Activated B cell treated with CpG ODN at 0.5 μM for 24 hours (primary cell): Measurements from ENCODE around the gene CCDC33. TPM values are rescaled to one million over a fixed set of nuclear protein-coding genes. Genes with fewer than 3 reads are reported as not detected.

Experiments used
- ATAC-seq: fragments of 200-7000 bp; cut with Tn5 transposase; one replicate; pipeline ENCODE4 v1.10.0; 2021; ENCODE audit warnings: low read depth, mild to moderate bottlenecking, moderate library complexity
- CTCF ChIA-PET: fragments of 350-600 bp; sonication (Branson Sonifier 250); formaldehyde crosslinking; loops from one replicate; lab custom pipeline; 2021; ENCODE audit warnings: antibody characterized with exemption; lab: Charles Lee
- POLR2A ChIA-PET: fragments of 350-600 bp; sonication (Branson Sonifier 250); formaldehyde crosslinking; loops from one replicate; lab custom pipeline; 2021; ENCODE audit warnings: antibody characterized with exemption; lab: Charles Lee
- DNase-seq: peaks from one replicate; pipeline ENCODE4 v3.0.0; 2022
- H3K27ac Mint-ChIP-seq: one replicate; pipeline ENCODE4 v1.8.0; 2020; ENCODE audit warnings: mixed read lengths
- H3K27me3 Mint-ChIP-seq: one replicate; pipeline ENCODE4 v1.8.0; 2021; ENCODE audit warnings: mixed read lengths
- H3K36me3 Mint-ChIP-seq: one replicate; pipeline ENCODE4 v1.8.0; 2021; ENCODE audit warnings: low read depth, mixed read lengths
- H3K4me1 Mint-ChIP-seq: one replicate; pipeline ENCODE4 v1.8.0; 2021; ENCODE audit warnings: mixed read lengths
- H3K4me3 Mint-ChIP-seq: one replicate; pipeline ENCODE4 v1.8.0; 2020; ENCODE audit warnings: mild to moderate bottlenecking, mixed read lengths
- H3K9me3 Mint-ChIP-seq: one replicate; pipeline ENCODE4 v1.8.0; 2020; ENCODE audit warnings: mixed read lengths
- intact Hi-C: fragments of 100-400 bp; cut with micrococcal nuclease; formaldehyde crosslinking; loops from one replicate; pipeline ENCODE4 v1.15.1; 2024
- total RNA-seq: library from RNA; stranded (reverse); gene quantifications from 2 replicates; pipeline ENCODE4 v1.2.3, GENCODE V29; 2022
- TF ChIP-seq, protein P1 (sequence below): fragments of 200-600 bp; IDR thresholded peaks from one replicate; pipeline ENCODE4 v1.8.0; 2022; ENCODE audit warnings: antibody characterized with exemption, mild to moderate bottlenecking

Gene CCDC33
- total RNA-seq, 1 donor from 2014 or later: not detected

DNA sequence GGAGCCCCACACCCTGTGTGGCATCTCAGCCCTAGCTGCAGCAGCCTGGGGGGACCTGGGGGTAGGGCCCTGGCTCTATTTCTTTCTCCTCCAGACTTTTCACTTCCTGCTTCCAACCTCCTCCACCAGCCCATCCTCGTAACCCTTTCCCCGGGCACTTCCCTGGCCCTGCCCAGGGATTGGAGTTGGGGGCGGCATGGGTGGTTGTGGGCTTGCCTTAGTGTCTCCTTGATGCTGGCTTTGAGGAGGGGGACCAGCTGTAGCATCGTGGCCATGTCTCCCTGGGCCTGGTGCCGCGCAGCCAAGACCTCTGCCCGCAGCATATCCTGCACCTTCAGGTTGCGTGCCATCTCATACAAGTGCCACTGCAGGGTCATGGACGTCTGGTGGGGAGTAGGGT lies 103.2 kb downstream of the CCDC33 start:
- Mint-ChIP-seq H3K27ac (no peak overlapping the region), H3K4me3 (no peak overlapping the region), H3K36me3 (no peaks in the 10 kb centered on the region), H3K27me3 (no peaks in the 10 kb centered on the region), H3K9me3 (no peaks in the 10 kb centered on the region), H3K4me1 (no peaks in the 10 kb centered on the region)
- ATAC-seq (no peak), DNase-seq (no peak)
- intact Hi-C loops: no loop called here
- ChIA-PET POLR2A (no interaction called here), CTCF (no interaction called here)
- TF ChIP-seq, protein P1, sequence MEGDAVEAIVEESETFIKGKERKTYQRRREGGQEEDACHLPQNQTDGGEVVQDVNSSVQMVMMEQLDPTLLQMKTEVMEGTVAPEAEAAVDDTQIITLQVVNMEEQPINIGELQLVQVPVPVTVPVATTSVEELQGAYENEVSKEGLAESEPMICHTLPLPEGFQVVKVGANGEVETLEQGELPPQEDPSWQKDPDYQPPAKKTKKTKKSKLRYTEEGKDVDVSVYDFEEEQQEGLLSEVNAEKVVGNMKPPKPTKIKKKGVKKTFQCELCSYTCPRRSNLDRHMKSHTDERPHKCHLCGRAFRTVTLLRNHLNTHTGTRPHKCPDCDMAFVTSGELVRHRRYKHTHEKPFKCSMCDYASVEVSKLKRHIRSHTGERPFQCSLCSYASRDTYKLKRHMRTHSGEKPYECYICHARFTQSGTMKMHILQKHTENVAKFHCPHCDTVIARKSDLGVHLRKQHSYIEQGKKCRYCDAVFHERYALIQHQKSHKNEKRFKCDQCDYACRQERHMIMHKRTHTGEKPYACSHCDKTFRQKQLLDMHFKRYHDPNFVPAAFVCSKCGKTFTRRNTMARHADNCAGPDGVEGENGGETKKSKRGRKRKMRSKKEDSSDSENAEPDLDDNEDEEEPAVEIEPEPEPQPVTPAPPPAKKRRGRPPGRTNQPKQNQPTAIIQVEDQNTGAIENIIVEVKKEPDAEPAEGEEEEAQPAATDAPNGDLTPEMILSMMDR: no peak

DNA sequence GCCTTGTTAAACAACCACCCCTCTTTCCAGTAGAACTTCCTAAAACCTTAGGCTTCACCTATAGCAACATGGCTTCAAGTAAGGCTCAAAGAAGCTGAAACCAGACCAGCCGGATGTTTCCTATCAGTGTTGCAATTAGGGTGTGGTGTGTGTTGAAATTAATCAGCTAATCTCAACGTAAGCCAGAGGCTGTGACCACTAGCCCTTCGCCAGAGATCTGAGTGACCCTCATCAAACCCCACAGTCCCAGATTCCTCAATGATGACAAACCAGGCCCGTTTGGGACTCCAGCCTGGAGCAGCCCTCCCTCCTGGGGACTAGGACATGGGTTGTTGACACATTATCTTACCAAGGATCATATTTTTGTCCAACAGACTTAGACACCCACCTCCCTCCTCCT lies 104.0 kb downstream of the CCDC33 start:
- ATAC-seq: no peak

DNA sequence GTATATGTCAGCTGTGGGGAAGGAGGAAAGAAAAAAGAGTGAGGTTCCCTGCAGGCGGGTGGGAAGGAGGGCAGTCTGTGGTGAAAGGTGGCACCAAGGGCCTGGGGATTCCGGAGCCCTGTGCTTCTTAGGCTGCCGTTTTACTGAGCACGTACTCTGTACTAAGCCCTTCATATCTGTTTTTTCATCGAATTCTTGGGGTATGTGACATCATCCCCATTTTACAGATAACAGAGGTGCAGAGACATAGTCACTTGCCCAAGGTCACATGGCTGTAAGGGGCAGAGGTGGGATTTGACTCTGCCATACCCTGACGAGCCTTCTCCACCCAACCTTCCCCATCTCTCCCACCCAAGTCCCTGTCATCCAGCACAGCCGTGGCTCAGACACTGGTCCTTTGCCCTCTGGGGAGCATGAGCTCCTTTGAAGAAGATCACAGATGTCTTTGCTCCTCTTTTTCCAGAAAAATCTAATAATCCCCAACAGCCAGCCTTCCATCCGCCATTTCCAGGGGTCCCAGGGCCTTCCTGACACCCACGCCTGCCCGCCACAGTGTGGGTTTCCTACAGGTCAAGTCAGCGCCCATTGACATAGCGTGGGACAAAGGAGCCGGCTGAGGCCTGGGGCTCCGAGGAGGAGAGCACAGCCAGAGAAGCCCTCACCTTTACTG lies 107.1 kb downstream of the CCDC33 start:
- Mint-ChIP-seq H3K4me3 (no peak overlapping the region), H3K27ac (no peak overlapping the region)
- DNase-seq: no peak

More for the DNA sequence above, 104.0 kb downstream of the CCDC33 start:
- Mint-ChIP-seq H3K27me3 (no peaks in the 10 kb centered on the region), H3K4me1 (no peaks in the 10 kb centered on the region), H3K27ac (no peak overlapping the region), H3K4me3 (no peak overlapping the region), H3K36me3 (no peaks in the 10 kb centered on the region), H3K9me3 (no peaks in the 10 kb centered on the region)
- intact Hi-C loops: no loop called here
- CTCF ChIA-PET: interaction anchor here (0.8 kb wide), 1 partner anchor 13 kb away, joined by 3 read pairs; no protein-coding TSS in a partner anchor
- TF ChIP-seq, protein P1: no peak
- POLR2A ChIA-PET: no interaction called here
- DNase-seq: no peak

DNA sequence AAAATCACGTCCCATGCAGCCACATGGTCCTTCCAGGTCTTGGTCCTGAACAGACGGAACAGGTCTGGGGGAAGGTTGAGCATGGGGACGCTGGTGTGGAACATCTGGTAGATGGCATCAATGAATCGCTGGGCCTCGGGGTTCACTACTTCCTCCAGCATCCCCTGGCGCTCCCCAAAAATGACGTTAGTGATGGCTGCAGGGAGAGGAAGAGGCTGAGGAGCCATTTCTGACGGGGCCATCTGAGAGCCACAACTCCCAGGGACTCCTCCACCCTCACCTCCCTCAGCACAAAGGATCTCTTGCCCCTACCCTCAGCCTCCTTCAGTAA lies 107.6 kb downstream of the CCDC33 start:
- POLR2A ChIA-PET: no interaction called here

More for the DNA sequence above, 107.1 kb downstream of the CCDC33 start:
- no peak for ATAC-seq
- Mint-ChIP-seq H3K27me3 (peaks cover 6% of the 10 kb centered on the region), H3K9me3 (no peaks in the 10 kb centered on the region), H3K36me3 (no peaks in the 10 kb centered on the region), H3K4me1 (no peaks in the 10 kb centered on the region)
- TF ChIP-seq, protein P1: no peak
- ChIA-PET CTCF (no interaction called here), POLR2A (no interaction called here)
- intact Hi-C loops: no loop called here

DNA sequence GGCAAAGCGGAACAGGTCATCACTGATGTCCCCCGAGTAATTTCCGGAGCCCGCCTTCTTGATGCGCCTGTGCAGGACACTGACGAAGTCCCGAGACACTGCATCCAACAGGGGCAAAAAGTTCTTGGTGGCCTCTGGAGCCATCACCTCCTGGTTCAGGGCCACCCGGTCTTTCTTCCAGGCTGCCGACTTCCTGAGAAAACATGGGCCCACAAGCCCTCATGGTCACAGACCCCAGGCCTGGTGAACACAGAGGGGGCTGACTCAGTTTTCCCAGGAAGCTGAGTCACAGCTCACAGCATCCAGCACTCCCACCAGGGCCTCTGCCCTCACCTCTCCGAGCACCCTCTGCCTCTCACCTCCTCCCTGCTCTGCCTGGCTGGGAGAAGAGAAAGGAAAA lies 108.9 kb downstream of the CCDC33 start:
- no peaks in the 10 kb centered on the region for H3K4me1 Mint-ChIP-seq
- intact Hi-C loops: no loop called here
- H3K36me3 Mint-ChIP-seq: no peaks in the 10 kb centered on the region
- no peak overlapping the region for H3K27ac Mint-ChIP-seq
- no peaks in the 10 kb centered on the region for H3K9me3 Mint-ChIP-seq
- CTCF ChIA-PET: no interaction called here
- DNase-seq (no peak), ATAC-seq (no peak)
- H3K27me3 Mint-ChIP-seq: peaks cover 6% of the 10 kb centered on the region
- TF ChIP-seq, protein P1: no peak
- no peak overlapping the region for H3K4me3 Mint-ChIP-seq
- POLR2A ChIA-PET: no interaction called here

More for the DNA sequence above, 107.6 kb downstream of the CCDC33 start:
- DNase-seq (no peak), ATAC-seq (no peak)
- no peak overlapping the region for H3K27ac Mint-ChIP-seq
- peaks cover 6% of the 10 kb centered on the region for H3K27me3 Mint-ChIP-seq
- TF ChIP-seq, protein P1: no peak
- no peak overlapping the region for H3K4me3 Mint-ChIP-seq
- H3K4me1 Mint-ChIP-seq: no peaks in the 10 kb centered on the region
- no peaks in the 10 kb centered on the region for H3K36me3 Mint-ChIP-seq
- intact Hi-C loops: no loop called here
- H3K9me3 Mint-ChIP-seq: no peaks in the 10 kb centered on the region
- CTCF ChIA-PET: no interaction called here
